ENCODE results near the gene COL8A2. TPM values are rescaled to one million over a fixed set of nuclear protein-coding genes. Genes with fewer than 3 reads are reported as not detected.

Gene COL8A2
- total RNA-seq, 1 experiment from 2014 or later, result 0.24 TPM

GRCh38 chr1:36070349-36070748 is 54.7 kb downstream of the COL8A2 start:
- TF ChIP-seq EZH2 (IDR thresholded peaks at IDR 0.05; ENCODE audit: borderline replicate concordance, low read depth, low read length, poor library complexity, severe bottlenecking), result no peak
- no peak for TF ChIP-seq CTCF (conservative IDR thresholded peaks at IDR 0.05; ENCODE audit: low read depth, low read length)
- H3K4me3 ChIP-seq (ENCODE audit: low read depth, low read length, poor library complexity, severe bottlenecking), result no peak overlapping the region
- no peak overlapping the region for H3K27ac ChIP-seq (ENCODE audit: low read depth, low read length, poor library complexity, severe bottlenecking)
- H3K36me3 ChIP-seq (ENCODE audit: insufficient read depth, low read length, poor library complexity, severe bottlenecking), result no peaks in the 10 kb centered on the region
- H3K4me1 ChIP-seq (ENCODE audit: insufficient read depth, low read length, poor library complexity, severe bottlenecking), result no peaks in the 10 kb centered on the region
- no peaks in the 10 kb centered on the region for H3K27me3 ChIP-seq (replicated peaks; ENCODE audit: insufficient read depth, low read depth, low read length, poor library complexity)
- no peak for DNase-seq (ENCODE audit: low spot score)
- ChIA-PET CTCF (no interaction called here), POLR2A (ENCODE audit: low non-redundant PET) (no interaction called here)
- intact Hi-C loops (cut with micrococcal nuclease; ENCODE audit: unreplicated experiment), result no loop called here
- no TSS peak for BruUV-seq (replicated peaks)
- no peaks in the 10 kb centered on the region for H3K9me3 ChIP-seq (ENCODE audit: low read depth, low read length, poor library complexity, severe bottlenecking)

GRCh38 chr1:36068866-36069265 is 56.2 kb downstream of the COL8A2 start:
- Histone ChIP-seq H3K4me1 (ENCODE audit: insufficient read depth, low read length, poor library complexity, severe bottlenecking) (no peaks in the 10 kb centered on the region), H3K9me3 (ENCODE audit: low read depth, low read length, poor library complexity, severe bottlenecking) (no peaks in the 10 kb centered on the region), H3K4me3 (ENCODE audit: low read depth, low read length, poor library complexity, severe bottlenecking) (no peak overlapping the region), H3K36me3 (ENCODE audit: insufficient read depth, low read length, poor library complexity, severe bottlenecking) (no peaks in the 10 kb centered on the region), H3K27ac (ENCODE audit: low read depth, low read length, poor library complexity, severe bottlenecking) (no peak overlapping the region), H3K27me3 (replicated peaks; ENCODE audit: insufficient read depth, low read depth, low read length, poor library complexity) (no peaks in the 10 kb centered on the region)
- no peak for DNase-seq (ENCODE audit: low spot score)
- CTCF ChIA-PET, result no interaction called here
- TF ChIP-seq EZH2 (IDR thresholded peaks at IDR 0.05; ENCODE audit: borderline replicate concordance, low read depth, low read length, poor library complexity, severe bottlenecking) (no peak), CTCF (conservative IDR thresholded peaks at IDR 0.05; ENCODE audit: low read depth, low read length) (no peak)
- POLR2A ChIA-PET (ENCODE audit: low non-redundant PET), result no interaction called here
- intact Hi-C loops (cut with micrococcal nuclease; ENCODE audit: unreplicated experiment), result no loop called here
- no TSS peak for BruUV-seq (replicated peaks)

- TF ChIP-seq CTCF (conservative IDR thresholded peaks at IDR 0.05; ENCODE audit: low read depth, low read length), result no peak
- no peak for TF ChIP-seq EZH2 (IDR thresholded peaks at IDR 0.05; ENCODE audit: borderline replicate concordance, low read depth, low read length, poor library complexity, severe bottlenecking)
- ChIA-PET CTCF (no interaction called here), POLR2A (ENCODE audit: low non-redundant PET) (no interaction called here)
- Histone ChIP-seq H3K4me1 (ENCODE audit: insufficient read depth, low read length, poor library complexity, severe bottlenecking) (no peaks in the 10 kb centered on the region), H3K4me3 (ENCODE audit: low read depth, low read length, poor library complexity, severe bottlenecking) (no peak overlapping the region), H3K36me3 (ENCODE audit: insufficient read depth, low read length, poor library complexity, severe bottlenecking) (no peaks in the 10 kb centered on the region), H3K9me3 (ENCODE audit: low read depth, low read length, poor library complexity, severe bottlenecking) (no peaks in the 10 kb centered on the region), H3K27me3 (replicated peaks; ENCODE audit: insufficient read depth, low read depth, low read length, poor library complexity) (no peaks in the 10 kb centered on the region), H3K27ac (ENCODE audit: low read depth, low read length, poor library complexity, severe bottlenecking) (no peak overlapping the region)
- no peak for DNase-seq (ENCODE audit: low spot score)
- BruUV-seq (replicated peaks), result no TSS peak
- intact Hi-C loops (cut with micrococcal nuclease; ENCODE audit: unreplicated experiment), result no loop called here
Measured at GRCh38 chr1:36067871-36068270, 57.2 kb downstream of the COL8A2 start.

All from A673 (cell line).